Measurements from ENCODE around the gene UTP3. TPM values are rescaled to one million over a fixed set of nuclear protein-coding genes. Genes with fewer than 3 reads are reported as not detected.
"Not testable (repeated sequence)": the region's sequence is repeated elsewhere in the genome, so short reads cannot be mapped to it uniquely, and the experiment has no call there.

UTP3 gene
- total RNA-seq, 2 donors from 2014 or later: 24.3 to 26.0 TPM

DNA sequence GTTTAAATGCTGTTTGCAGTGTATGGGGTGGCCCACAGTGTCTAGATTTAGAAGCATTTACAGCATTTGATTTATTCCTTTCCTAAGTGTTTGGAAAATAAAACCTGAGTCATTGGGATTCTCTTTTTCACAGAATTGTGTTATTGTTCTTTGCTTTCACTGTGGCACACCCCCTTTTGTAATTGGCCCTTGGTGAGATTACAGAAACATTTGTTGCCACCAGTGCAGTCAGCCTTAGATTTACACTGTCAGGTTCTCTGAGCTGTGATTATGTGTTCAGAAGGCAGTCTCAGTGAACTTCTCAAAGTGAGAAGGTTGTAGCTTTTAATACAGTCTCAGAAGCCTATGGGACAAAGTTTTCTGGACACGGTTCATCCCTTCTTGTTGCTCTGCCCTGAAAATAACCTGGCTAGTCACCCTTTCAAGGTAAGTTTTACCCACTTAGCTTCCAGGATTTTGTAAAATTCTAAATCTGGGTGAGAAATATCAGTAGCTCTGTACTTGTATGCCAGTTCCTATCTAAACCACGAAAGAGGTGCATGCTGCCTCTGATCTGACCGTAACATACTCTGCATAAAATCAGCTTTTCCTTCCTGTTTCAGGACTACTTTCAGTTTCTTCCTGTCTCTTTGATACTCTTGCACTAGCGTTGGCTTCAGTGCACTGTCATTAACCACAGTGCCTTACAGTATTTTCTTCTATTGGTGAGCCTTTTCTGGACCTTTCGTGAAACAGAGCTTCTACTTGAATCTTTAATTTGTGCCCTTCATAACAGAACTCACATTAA lies 46.0 kb downstream of the UTP3 start:
- peak; percentile 19 to 21 for DNase-seq
- Mint-ChIP-seq H3K4me1 (ENCODE audit: low read depth) (peaks cover 52% of the 10 kb centered on the region), H3K27me3 (ENCODE audit: low read depth) (no peaks in the 10 kb centered on the region), H3K27ac (peak overlapping the region; percentile 55), H3K4me3 (peak overlapping the region; percentile 73 to 87), H3K9me3 (no peaks in the 10 kb centered on the region), H3K36me3 (ENCODE audit: insufficient read depth in 2 of 2) (no peaks in the 10 kb centered on the region)
- ATAC-seq (replicated peaks in 1 of 2): peak; percentile 91 to 95

DNA sequence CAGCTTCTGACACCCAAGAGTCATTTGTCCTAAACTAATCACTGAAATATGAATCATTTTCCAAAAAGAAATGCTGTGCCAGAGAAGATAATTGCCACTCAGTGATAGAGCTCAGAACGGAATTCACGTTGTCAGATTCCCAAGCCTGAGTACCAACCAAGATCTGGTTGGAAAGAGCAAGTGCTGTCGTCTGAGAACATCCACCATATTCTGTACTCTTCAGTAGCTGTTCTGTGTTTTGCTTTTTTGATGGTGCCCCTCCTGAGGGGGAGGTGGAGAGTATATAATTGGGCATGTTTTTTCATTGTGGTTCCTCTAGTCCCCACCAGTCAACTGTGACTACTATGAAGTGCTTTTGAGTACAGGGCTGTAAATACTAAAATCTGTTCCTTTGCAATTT lies 46.6 kb downstream of the UTP3 start:
- no peaks in the 10 kb centered on the region for H3K9me3 Mint-ChIP-seq
- DNase-seq (no peak), ATAC-seq (replicated peaks in 1 of 2) (peak; percentile 28 to 31)
- H3K27ac Mint-ChIP-seq: peak overlapping the region; percentile 55
- H3K4me1 Mint-ChIP-seq (ENCODE audit: low read depth): peaks cover 52% of the 10 kb centered on the region
- H3K4me3 Mint-ChIP-seq: peak overlapping the region; percentile 73 to 87
- no peaks in the 10 kb centered on the region for H3K27me3 Mint-ChIP-seq (ENCODE audit: low read depth)
- H3K36me3 Mint-ChIP-seq (ENCODE audit: insufficient read depth in 2 of 2): no peaks in the 10 kb centered on the region

DNA sequence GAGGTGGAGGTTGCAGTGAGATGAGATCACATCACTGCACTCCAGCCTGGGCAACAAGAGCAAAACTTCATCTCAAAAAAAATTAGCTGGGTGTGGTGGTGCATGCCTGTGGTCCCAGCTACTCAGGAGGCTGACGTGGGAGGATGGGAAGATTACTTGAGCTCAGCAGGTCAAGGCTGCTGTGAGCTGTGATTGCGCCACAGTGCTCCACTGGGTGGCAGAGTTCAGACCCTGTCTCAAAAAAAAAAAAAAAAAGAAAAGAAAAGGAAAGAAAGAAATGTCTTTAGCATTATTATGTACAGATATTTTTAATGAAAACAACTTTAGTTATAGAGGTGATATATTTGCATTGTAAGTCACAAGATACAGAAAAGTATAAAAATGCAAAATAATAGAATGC lies 47.6 kb downstream of the UTP3 start:
- Mint-ChIP-seq H3K4me3 (peak overlapping the region; percentile 37 to 67), H3K4me1 (ENCODE audit: low read depth) (peaks cover 52% of the 10 kb centered on the region)
- not testable (repeated sequence) for H3K27me3 Mint-ChIP-seq (ENCODE audit: low read depth); H3K9me3 Mint-ChIP-seq; H3K36me3 Mint-ChIP-seq (ENCODE audit: insufficient read depth in 2 of 2); H3K27ac Mint-ChIP-seq
- DNase-seq (peak; percentile 32 to 36), ATAC-seq (replicated peaks in 1 of 2) (peak in 1 of 2 donors; percentile 55)

DNA sequence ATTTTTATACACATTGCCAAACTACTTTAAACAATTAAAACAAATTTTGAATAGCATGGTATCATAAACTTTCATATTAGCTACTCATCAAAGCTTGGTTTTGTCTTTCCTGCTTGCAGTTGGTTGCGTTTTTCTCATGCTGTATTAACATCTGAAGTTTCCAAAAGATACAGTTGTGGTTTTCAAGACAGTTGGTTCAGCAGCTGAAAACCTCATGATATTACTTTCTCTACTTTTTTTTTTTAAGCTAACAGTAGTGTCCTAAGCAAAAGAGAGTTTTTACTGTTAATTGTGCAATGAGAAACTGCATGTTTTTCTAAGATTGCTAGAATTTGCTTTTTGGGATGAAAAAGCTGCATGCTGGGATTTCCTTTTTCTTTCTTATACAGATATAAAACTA lies 48.7 kb downstream of the UTP3 start:
- Mint-ChIP-seq H3K4me3 (peak overlapping the region; percentile 27 to 37), H3K27ac (peak overlapping the region; percentile 58), H3K4me1 (ENCODE audit: low read depth) (peaks cover 52% of the 10 kb centered on the region), H3K36me3 (ENCODE audit: insufficient read depth in 2 of 2) (no peaks in the 10 kb centered on the region), H3K27me3 (ENCODE audit: low read depth) (no peaks in the 10 kb centered on the region), H3K9me3 (no peaks in the 10 kb centered on the region)
- no peak for ATAC-seq (replicated peaks in 1 of 2)
- DNase-seq: no peak

DNA sequence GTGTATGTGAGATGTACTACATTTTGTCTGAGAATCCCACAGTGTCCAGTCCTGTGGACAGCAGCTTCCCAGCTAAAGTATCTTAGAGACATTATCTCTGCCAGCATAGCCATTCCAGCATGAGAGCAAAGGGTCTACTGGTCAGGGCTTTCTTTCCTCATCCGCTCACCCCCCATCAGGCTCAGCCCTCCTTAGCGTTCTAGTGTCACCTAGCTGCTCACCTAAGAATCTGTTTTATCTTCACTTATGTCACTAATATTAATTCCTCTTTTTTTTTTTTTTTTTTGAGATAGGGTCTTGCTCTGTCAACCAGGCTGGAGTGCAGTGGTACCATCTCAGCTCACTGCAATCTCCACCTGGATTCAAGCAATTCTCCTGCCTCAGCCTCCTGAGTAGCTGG lies 49.1 kb downstream of the UTP3 start:
- H3K27me3 Mint-ChIP-seq (ENCODE audit: low read depth): no peaks in the 10 kb centered on the region
- H3K27ac Mint-ChIP-seq: no peak overlapping the region
- peak overlapping the region; percentile 16 to 27 for H3K4me3 Mint-ChIP-seq
- no peak for DNase-seq
- no peaks in the 10 kb centered on the region for H3K36me3 Mint-ChIP-seq (ENCODE audit: insufficient read depth in 2 of 2)
- H3K4me1 Mint-ChIP-seq (ENCODE audit: low read depth): peaks cover 52% of the 10 kb centered on the region
- ATAC-seq (replicated peaks in 1 of 2): no peak
- no peaks in the 10 kb centered on the region for H3K9me3 Mint-ChIP-seq

DNA sequence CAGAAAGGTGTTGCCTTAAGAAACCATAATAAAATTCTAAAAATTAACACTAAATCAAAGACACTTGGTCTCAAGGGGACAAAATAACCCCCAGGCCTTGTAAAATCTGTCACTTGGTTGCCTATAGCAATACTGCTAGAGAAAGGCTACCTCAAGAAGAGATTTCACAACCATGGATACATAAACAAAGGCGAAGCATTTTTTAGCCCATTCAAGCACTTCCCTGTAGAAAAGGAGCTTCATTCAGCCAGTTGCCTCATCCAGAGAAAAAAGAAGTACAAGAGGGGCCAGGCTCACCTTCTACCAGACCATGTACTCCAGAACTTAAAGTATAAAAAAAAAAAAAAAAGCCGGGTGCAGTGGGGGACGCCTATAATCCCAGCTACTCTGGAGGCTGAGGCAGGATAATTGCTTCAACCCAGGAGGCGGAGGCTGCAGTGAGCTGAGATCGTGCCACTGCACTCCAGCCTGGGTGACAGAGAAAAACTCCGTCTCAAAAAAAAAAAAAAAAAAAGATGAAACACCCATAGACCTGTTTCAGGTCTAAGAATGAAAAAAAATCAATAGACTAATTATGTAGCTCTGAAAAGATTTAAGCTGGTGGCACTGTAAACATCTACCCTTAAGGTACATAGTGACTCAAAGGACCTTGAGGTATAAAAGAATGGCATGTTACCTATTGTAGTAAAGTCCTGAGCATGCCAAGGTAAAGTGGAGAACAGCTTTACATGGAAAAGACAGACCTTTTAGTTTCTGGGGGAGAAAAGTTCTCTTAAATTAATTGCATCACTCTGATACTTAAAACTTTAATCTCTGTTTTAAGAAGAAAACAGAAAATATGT lies 51.4 kb downstream of the UTP3 start:
- Mint-ChIP-seq H3K9me3 (no peaks in the 10 kb centered on the region), H3K27me3 (ENCODE audit: low read depth) (no peaks in the 10 kb centered on the region), H3K4me1 (ENCODE audit: low read depth) (peaks cover 40% of the 10 kb centered on the region), H3K4me3 (no peak overlapping the region), H3K27ac (no peak overlapping the region), H3K36me3 (ENCODE audit: insufficient read depth in 2 of 2) (no peaks in the 10 kb centered on the region)
- no peak for DNase-seq
- ATAC-seq (replicated peaks in 1 of 2): no peak

Other genes starting within 250 kb of the UTP3 start
- not detected for gene MUC7, start 216.3 kb upstream of the UTP3 start, total RNA-seq
- not detected for gene AMTN, start 170.0 kb upstream of the UTP3 start, total RNA-seq
- gene AMBN, start 96.3 kb upstream of the UTP3 start, total RNA-seq: not detected
- gene ENAM, start 59.8 kb upstream of the UTP3 start, total RNA-seq: not detected
- gene JCHAIN, start 22.0 kb upstream of the UTP3 start, total RNA-seq: under 1 TPM in 1 of 2 donors, not detected in 1; 0.49 TPM
- gene RUFY3, start 33.4 kb downstream of the UTP3 start, total RNA-seq: 10 to 100 TPM; 27.6 to 30.2 TPM
- 100 to 1,000 TPM; 107 to 132 TPM for gene GRSF1, start 151.4 kb downstream of the UTP3 start, total RNA-seq
- 10 to 100 TPM; 27.6 to 34.3 TPM for gene MOB1B, start 213.8 kb downstream of the UTP3 start, total RNA-seq

All from activated T-cell treated with anti-CD3 and anti-CD28 coated beads, Interleukin-2, amount 50 U/mL, for 72 hours (primary cell).